Hematopoietic multipotent progenitor cell (in vitro differentiated cells): Measurements from ENCODE around the gene PAQR7. TPM values are rescaled to one million over a fixed set of nuclear protein-coding genes. Genes with fewer than 3 reads are reported as not detected.
A peak's percentile ranks its signal among the peaks of the same experiment; 100 is the strongest.
"Not testable (repeated sequence)": the region's sequence is repeated elsewhere in the genome, so short reads cannot be mapped to it uniquely, and the experiment has no call there.

Source experiments
- DNase-seq, 3 donors: peaks; one replicate each; pipeline ENCODE4 v3.0.0-alpha.2; 2011 to 2015; ENCODE audit warnings: low read depth in 2 of 3, low spot score in 2 of 3
- total RNA-seq: library from RNA; depleted of rRNA; stranded (reverse); fragments of >200 nt; gene quantifications from one replicate; pipeline ENCODE4 v1.2.3, GENCODE V29; 2012

The PAQR7 gene
- total RNA-seq, 1 donor, result 25.6 TPM

GRCh38 chr1:25858494-25858893 is 17.0 kb downstream of the PAQR7 start:
- DNase-seq, result no peak

- no peak for DNase-seq
Observed at GRCh38 chr1:25856856-25857255, 18.7 kb downstream of the PAQR7 start.

GRCh38 chr1:25854554-25854953 is 21.0 kb downstream of the PAQR7 start:
- DNase-seq, result no peak

GRCh38 chr1:25848531-25848930 is 27.0 kb downstream of the PAQR7 start:
- no peak for DNase-seq

- no peak for DNase-seq
Observed at GRCh38 chr1:25847929-25848328, 27.6 kb downstream of the PAQR7 start.

- DNase-seq, result no peak
Observed at GRCh38 chr1:25845664-25846063, 29.8 kb downstream of the PAQR7 start.

GRCh38 chr1:25844536-25845337 is 30.8 kb downstream of the PAQR7 start:
- DNase-seq, result no peak

GRCh38 chr1:25843483-25843882 is 32.0 kb downstream of the PAQR7 start:
- no peak for DNase-seq

GRCh38 chr1:25839808-25840207 is 35.7 kb downstream of the PAQR7 start:
- DNase-seq, result not testable (repeated sequence)

- DNase-seq, result peak in 1 of 3 donors; percentile 44
Observed at GRCh38 chr1:25837262-25837875, 38.1 kb downstream of the PAQR7 start.

- no peak for DNase-seq
Observed at GRCh38 chr1:25836695-25837094, 38.8 kb downstream of the PAQR7 start.

- no peak for DNase-seq
Observed at GRCh38 chr1:25834894-25835293, 40.6 kb downstream of the PAQR7 start.

GRCh38 chr1:25833158-25833557 is 42.4 kb downstream of the PAQR7 start:
- DNase-seq, result no peak

GRCh38 chr1:25832336-25833037 is 43.0 kb downstream of the PAQR7 start:
- no peak for DNase-seq

GRCh38 chr1:25831569-25832196 is 43.8 kb downstream of the PAQR7 start:
- no peak for DNase-seq

- DNase-seq, result no peak
Observed at GRCh38 chr1:25829046-25829445, 46.5 kb downstream of the PAQR7 start.

- DNase-seq, result no peak
Observed at GRCh38 chr1:25828491-25828890, 47.0 kb downstream of the PAQR7 start.

- no peak for DNase-seq
Observed at GRCh38 chr1:25826571-25826970, 48.9 kb downstream of the PAQR7 start.

GRCh38 chr1:25825605-25826004 is 49.9 kb downstream of the PAQR7 start:
- no peak for DNase-seq

GRCh38 chr1:25821630-25822091 is 53.8 kb downstream of the PAQR7 start:
- no peak for DNase-seq

- no peak for DNase-seq
Observed at GRCh38 chr1:25821112-25821476, 54.4 kb downstream of the PAQR7 start.
